Suprapubic skin (tissue), 4 donors: ENCODE results near the gene LPP. TPM values are rescaled to one million over a fixed set of nuclear protein-coding genes. Genes with fewer than 3 reads are reported as not detected.

ENCODE experiments used
- DNase-seq, 2 donors: peaks; one replicate each; pipeline ENCODE4 v3.0.0-alpha.2; 2019; ENCODE audit warnings: low spot score in 2 of 2
- H3K27ac ChIP-seq: fragments of 200-600 bp; sonication (generic); one replicate; pipeline ENCODE4 v1.5.1; 2019
- H3K27me3 ChIP-seq: fragments of 200-600 bp; sonication (generic); one replicate; pipeline ENCODE4 v1.5.1; 2019
- H3K36me3 ChIP-seq: fragments of 200-600 bp; sonication (generic); one replicate; pipeline ENCODE4 v1.5.1; 2019
- H3K4me1 ChIP-seq: fragments of 200-600 bp; sonication (generic); one replicate; pipeline ENCODE4 v1.5.1; 2019
- H3K4me3 ChIP-seq: fragments of 200-600 bp; sonication (generic); one replicate; pipeline ENCODE4 v1.5.1; 2019; ENCODE audit warnings: mild to moderate bottlenecking
- H3K9me3 ChIP-seq: fragments of 200-600 bp; sonication (generic); one replicate; pipeline ENCODE4 v1.5.1; 2019
- EP300 ChIP-seq: sonication (generic); formaldehyde crosslinking; IDR thresholded peaks from one replicate; pipeline ENCODE4 v1.6.1; 2017; ENCODE audit warnings: antibody characterized with exemption
- POLR2A ChIP-seq, 2 donors: fragments of 450-650 bp; IDR thresholded peaks; one replicate each; pipeline ENCODE4 v1.6.1; 2017; ENCODE audit warnings: antibody characterized with exemption in 2 of 2, mild to moderate bottlenecking in 2 of 2, moderate library complexity in 2 of 2
- POLR2AphosphoS5 ChIP-seq, 3 donors: sonication (generic); formaldehyde crosslinking; IDR thresholded peaks; one replicate each; pipeline ENCODE4 v1.6.1; 2017; ENCODE audit warnings: antibody characterized with exemption in 3 of 3
- WGBS: methylation state at CpG from one replicate; pipeline ENCODE4 v1.1.5; 2018; 5-methylcytosine and 5-hydroxymethylcytosine counted together
- total RNA-seq, 4 donors: library from RNA; depleted of rRNA; stranded (reverse); fragments of >200 nt; gene quantifications; one replicate each; pipeline ENCODE4 v1.1.0, GENCODE V29; 2016
- TF ChIP-seq, protein P1 (sequence below), 2 donors: fragments of 200-600 bp in 1 of 2; fragments of 450-650 bp in 1 of 2; sonication (generic) in 1 of 2; IDR thresholded peaks; one replicate each; pipeline ENCODE4 v1.5.1; 2016 to 2019; ENCODE audit warnings: antibody characterized with exemption in 2 of 2, mild to moderate bottlenecking in 1 of 2, moderate library complexity in 1 of 2

Gene LPP
- total RNA-seq, 4 donors from 2014 or later: 56.8 to 127 (median 84.2) TPM

DNA sequence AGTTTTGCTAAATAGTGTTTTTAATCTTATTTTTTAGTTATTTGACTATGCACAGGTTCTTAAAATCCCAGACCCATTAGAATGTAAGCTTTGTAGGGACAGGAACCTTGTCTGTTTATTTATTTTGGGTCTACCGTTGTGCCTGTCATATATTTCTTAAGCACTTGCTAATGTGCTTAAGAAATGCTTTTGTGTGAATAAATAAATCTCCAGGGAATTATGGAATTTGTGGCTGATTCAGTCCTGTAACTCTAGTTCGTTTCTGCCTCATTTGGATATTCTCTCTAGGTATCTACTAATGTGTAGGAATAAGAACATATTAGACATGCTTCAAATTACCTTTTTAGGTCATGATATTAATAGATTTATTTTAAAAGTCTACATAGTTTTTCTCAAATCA lies 161.6 kb downstream of the LPP start:
- H3K27ac ChIP-seq: no peak overlapping the region
- H3K9me3 ChIP-seq: no peaks in the 10 kb centered on the region
- DNase-seq: no peak
- H3K4me1 ChIP-seq: peaks cover 13% of the 10 kb centered on the region
- 65% methylated on average over 2 of the region's 2 CpGs for WGBS
- no peak overlapping the region for H3K4me3 ChIP-seq
- no peaks in the 10 kb centered on the region for H3K27me3 ChIP-seq
- no peaks in the 10 kb centered on the region for H3K36me3 ChIP-seq
- TF ChIP-seq EP300: no peak
- TF ChIP-seq POLR2AphosphoS5 (IDR thresholded peaks at IDR 0.05): no peak
- TF ChIP-seq, protein P1, sequence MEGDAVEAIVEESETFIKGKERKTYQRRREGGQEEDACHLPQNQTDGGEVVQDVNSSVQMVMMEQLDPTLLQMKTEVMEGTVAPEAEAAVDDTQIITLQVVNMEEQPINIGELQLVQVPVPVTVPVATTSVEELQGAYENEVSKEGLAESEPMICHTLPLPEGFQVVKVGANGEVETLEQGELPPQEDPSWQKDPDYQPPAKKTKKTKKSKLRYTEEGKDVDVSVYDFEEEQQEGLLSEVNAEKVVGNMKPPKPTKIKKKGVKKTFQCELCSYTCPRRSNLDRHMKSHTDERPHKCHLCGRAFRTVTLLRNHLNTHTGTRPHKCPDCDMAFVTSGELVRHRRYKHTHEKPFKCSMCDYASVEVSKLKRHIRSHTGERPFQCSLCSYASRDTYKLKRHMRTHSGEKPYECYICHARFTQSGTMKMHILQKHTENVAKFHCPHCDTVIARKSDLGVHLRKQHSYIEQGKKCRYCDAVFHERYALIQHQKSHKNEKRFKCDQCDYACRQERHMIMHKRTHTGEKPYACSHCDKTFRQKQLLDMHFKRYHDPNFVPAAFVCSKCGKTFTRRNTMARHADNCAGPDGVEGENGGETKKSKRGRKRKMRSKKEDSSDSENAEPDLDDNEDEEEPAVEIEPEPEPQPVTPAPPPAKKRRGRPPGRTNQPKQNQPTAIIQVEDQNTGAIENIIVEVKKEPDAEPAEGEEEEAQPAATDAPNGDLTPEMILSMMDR (IDR thresholded peaks at IDR 0.05): no peak
- no peak for TF ChIP-seq POLR2A (IDR thresholded peaks at IDR 0.05)

DNA sequence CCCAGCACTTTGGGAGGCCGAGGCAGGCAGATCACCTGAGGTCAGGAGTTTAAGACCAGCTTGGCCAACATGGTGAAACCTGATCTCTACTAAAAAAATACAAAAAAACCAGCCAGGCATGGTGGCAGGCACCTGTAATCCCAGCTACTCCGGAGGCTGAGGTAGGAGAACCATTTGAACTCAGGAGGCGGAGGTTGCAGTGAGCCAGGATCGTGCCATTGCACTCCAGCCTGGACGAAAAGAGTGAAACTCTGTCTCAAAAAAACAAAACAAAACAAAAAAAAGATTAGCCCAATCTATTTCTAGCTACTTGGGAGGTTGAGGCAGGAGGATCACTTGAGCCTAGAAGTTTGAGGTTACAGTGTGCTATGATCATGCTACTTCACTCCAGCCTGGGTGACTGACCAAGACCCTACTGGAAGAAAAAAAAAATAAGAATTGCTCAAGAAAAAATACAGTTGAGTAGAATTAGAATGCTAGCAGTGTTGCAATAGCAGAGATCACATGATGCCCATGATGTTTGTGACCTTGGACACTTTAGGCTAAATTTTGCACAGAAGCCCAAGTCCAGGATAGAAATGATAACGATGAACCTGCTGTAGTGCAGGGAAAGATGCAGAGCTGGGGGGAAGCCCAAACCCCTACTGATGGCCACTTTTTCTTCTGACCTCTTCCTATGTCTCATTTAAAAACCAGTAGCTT lies 162.2 kb downstream of the LPP start:
- H3K9me3 ChIP-seq: no peaks in the 10 kb centered on the region
- H3K4me1 ChIP-seq: peaks cover 13% of the 10 kb centered on the region
- H3K36me3 ChIP-seq: no peaks in the 10 kb centered on the region
- H3K27ac ChIP-seq: no peak overlapping the region
- DNase-seq: no peak
- TF ChIP-seq, protein P1 (IDR thresholded peaks at IDR 0.05): no peak
- TF ChIP-seq POLR2AphosphoS5 (IDR thresholded peaks at IDR 0.05): no peak
- no peak for TF ChIP-seq POLR2A (IDR thresholded peaks at IDR 0.05)
- no peak for TF ChIP-seq EP300
- 93% methylated on average over 6 of the region's 6 CpGs for WGBS
- H3K27me3 ChIP-seq: no peaks in the 10 kb centered on the region
- no peak overlapping the region for H3K4me3 ChIP-seq

DNA sequence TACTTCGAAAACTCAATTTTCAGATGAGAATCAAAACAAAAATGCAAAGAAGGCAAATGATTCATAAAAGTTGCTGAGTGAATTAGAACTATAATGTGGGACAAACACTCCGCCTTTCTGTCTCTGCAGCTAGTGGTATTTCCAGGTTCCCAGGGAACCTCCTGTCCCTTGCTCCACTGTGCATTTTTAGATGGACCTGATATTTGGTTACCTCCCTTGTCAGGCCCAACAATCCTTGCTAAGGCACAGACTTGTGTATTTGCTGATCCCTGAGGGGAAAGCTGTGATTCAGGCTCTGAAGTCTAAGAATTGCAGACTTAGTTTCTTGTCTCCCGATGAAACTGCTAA lies 162.7 kb downstream of the LPP start:
- 76% methylated on average over 3 of the region's 3 CpGs for WGBS
- H3K4me1 ChIP-seq: peaks cover 13% of the 10 kb centered on the region
- no peaks in the 10 kb centered on the region for H3K36me3 ChIP-seq
- no peaks in the 10 kb centered on the region for H3K9me3 ChIP-seq
- TF ChIP-seq POLR2AphosphoS5 (IDR thresholded peaks at IDR 0.05): no peak
- TF ChIP-seq, protein P1 (IDR thresholded peaks at IDR 0.05): no peak
- TF ChIP-seq POLR2A (IDR thresholded peaks at IDR 0.05): no peak
- TF ChIP-seq EP300: no peak
- no peak overlapping the region for H3K4me3 ChIP-seq
- no peak for DNase-seq
- H3K27me3 ChIP-seq: no peaks in the 10 kb centered on the region
- no peak overlapping the region for H3K27ac ChIP-seq

DNA sequence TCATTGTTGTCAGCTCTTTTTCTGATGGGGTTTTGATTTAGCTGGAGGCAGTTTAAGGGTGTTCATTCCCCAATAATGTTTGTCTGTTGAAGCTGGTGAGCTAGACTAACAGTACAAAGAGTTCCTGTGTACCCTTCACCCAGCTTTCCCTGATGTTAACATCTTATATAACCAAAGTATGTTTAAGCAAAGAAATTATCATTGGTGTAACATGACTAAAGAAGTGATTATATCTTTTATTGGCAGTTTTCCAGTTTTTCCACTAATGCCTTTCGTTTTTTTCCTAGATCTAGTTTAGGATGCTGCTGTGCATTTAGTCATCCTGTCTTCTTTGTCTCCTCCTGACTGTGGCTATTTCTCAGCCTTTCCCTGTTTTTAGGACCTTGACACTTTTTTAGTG lies 165.6 kb downstream of the LPP start:
- TF ChIP-seq, protein P1 (IDR thresholded peaks at IDR 0.05): no peak
- TF ChIP-seq EP300 (no peak), POLR2A (IDR thresholded peaks at IDR 0.05) (no peak), POLR2AphosphoS5 (IDR thresholded peaks at IDR 0.05) (no peak)
- Histone ChIP-seq H3K4me1 (peaks cover 19% of the 10 kb centered on the region), H3K36me3 (no peaks in the 10 kb centered on the region), H3K27me3 (no peaks in the 10 kb centered on the region), H3K27ac (no peak overlapping the region), H3K4me3 (no peak overlapping the region), H3K9me3 (no peaks in the 10 kb centered on the region)
- 23% methylated on average over 1 of the region's 1 CpG for WGBS
- DNase-seq: no peak

DNA sequence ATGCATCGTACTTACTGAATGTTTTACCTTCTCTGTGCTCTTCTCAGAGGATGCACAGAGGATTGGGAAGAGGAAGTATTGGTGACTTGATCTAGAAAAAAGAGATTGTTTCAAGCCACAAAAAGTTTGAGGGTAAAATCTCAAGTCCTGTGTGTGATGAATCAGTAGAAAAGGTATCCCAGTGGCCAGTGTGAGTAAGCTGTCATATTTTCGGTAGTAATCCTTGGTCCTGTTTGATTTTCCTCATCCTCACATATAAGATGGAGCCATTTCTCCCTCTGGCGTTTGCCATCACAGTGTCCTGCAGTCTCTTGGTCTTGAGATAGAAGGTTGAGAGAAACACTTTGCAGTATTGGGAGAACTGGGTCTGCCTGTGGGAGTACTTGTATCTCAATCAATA lies 166.8 kb downstream of the LPP start:
- Histone ChIP-seq H3K27me3 (no peaks in the 10 kb centered on the region), H3K9me3 (no peaks in the 10 kb centered on the region), H3K36me3 (peaks cover under 1% of the 10 kb centered on the region), H3K27ac (no peak overlapping the region), H3K4me3 (no peak overlapping the region), H3K4me1 (peaks cover 21% of the 10 kb centered on the region)
- TF ChIP-seq EP300 (no peak), POLR2AphosphoS5 (IDR thresholded peaks at IDR 0.05) (no peak), POLR2A (IDR thresholded peaks at IDR 0.05) (no peak)
- TF ChIP-seq, protein P1 (IDR thresholded peaks at IDR 0.05): no peak
- DNase-seq: no peak
- WGBS: 93% methylated on average over 3 of the region's 3 CpGs
